Left lung (tissue), 10 donors: ENCODE measurements around the gene CCDC60. TPM values are rescaled to one million over a fixed set of nuclear protein-coding genes. Genes with fewer than 3 reads are reported as not detected.

Experiments
- ATAC-seq: fragments of 200-7000 bp; cut with Tn5 transposase; one replicate; pipeline ENCODE4 v1.9.1; 2020; ENCODE audit warnings: moderate library complexity
- DNase-seq, 4 donors: peaks; one replicate each; pipeline ENCODE4 v3.0.0-alpha.2; 2013 to 2020
- H3K27ac ChIP-seq, 2 donors: fragments of 200-600 bp; sonication (generic) in 1 of 2; one replicate each; pipeline versions ENCODE4 v1.5.0 to v1.8.0; 2020 to 2021
- H3K27me3 ChIP-seq, 2 donors: fragments of 200-600 bp; sonication (generic) in 1 of 2; one replicate each; pipeline versions ENCODE4 v1.5.0 to v1.8.0; 2020 to 2021
- H3K36me3 ChIP-seq, 2 donors: fragments of 200-600 bp; sonication (generic) in 1 of 2; one replicate each; pipeline versions ENCODE4 v1.5.0 to v1.8.0; 2020 to 2021
- H3K4me1 ChIP-seq, 2 donors: fragments of 200-600 bp; one replicate each; pipeline ENCODE4 v1.8.0; 2021
- H3K4me3 ChIP-seq, 2 donors: fragments of 200-600 bp; sonication (generic) in 1 of 2; one replicate each; pipeline versions ENCODE4 v1.5.0 to v1.8.0; 2020 to 2021; ENCODE audit warnings: mild to moderate bottlenecking in 1 of 2
- H3K9me3 ChIP-seq, 2 donors: fragments of 200-600 bp; sonication (generic) in 1 of 2; one replicate each; pipeline versions ENCODE4 v1.5.0 to v1.8.0; 2020 to 2021
- CTCF ChIP-seq, 2 donors: fragments of 200-600 bp; sonication (generic) in 1 of 2; IDR thresholded peaks; one replicate each; pipeline versions ENCODE4 v1.5.0 to v1.8.0; 2021; ENCODE audit warnings: antibody characterized with exemption in 2 of 2
- intact Hi-C, 2 donors: fragments of 100-400 bp; cut with DNase I; formaldehyde crosslinking; loops; one replicate each; pipeline versions ENCODE4 v1.11.2 to v1.14.2; 2022
- polyA plus RNA-seq, 6 donors: library from polyadenylated mRNA; unstranded; fragments of 120-200 nt; gene quantifications; one replicate each; pipeline ENCODE4 v1.2.1, GENCODE V29; 2013; ENCODE audit not compliant: insufficient read length in 6 of 6
- total RNA-seq, 2 donors: library from RNA; stranded (reverse); fragmentation: NEBNext Ultra II Directional; extraction: Animal tissue kit (Norgen Biotek cat#: 25700); gene quantifications; one replicate each; pipeline ENCODE4 v1.2.1, GENCODE V29; 2021
- donor health status: DM: no; HTN: yes; CAD: no.
- donor health status: DM: no; HTN: no; CAD: no.

Gene CCDC60
- total and polyA plus RNA-seq, 8 donors: 0.47 to 2.4 (median 1.8) TPM; not detected in 1

GRCh38 chr12:119308708-119309456, 25.6 kb upstream of the CCDC60 start:
- no peaks in the 10 kb centered on the region for H3K4me1 ChIP-seq
- no peak for TF ChIP-seq CTCF (IDR thresholded peaks at IDR 0.05)
- no peak overlapping the region for H3K4me3 ChIP-seq
- ATAC-seq (no peak), DNase-seq (peak in 1 of 4 donors; percentile 28)
- H3K27me3 ChIP-seq: no peaks in the 10 kb centered on the region
- H3K36me3 ChIP-seq: no peaks in the 10 kb centered on the region
- H3K27ac ChIP-seq: no peak overlapping the region
- no peaks in the 10 kb centered on the region for H3K9me3 ChIP-seq
- intact Hi-C loops: no loop called here

- intact Hi-C loops: no loop called here
- Histone ChIP-seq H3K9me3 (no peaks in the 10 kb centered on the region), H3K27me3 (no peaks in the 10 kb centered on the region), H3K4me3 (no peak overlapping the region), H3K4me1 (no peaks in the 10 kb centered on the region), H3K36me3 (no peaks in the 10 kb centered on the region), H3K27ac (no peak overlapping the region)
- TF ChIP-seq CTCF (IDR thresholded peaks at IDR 0.05): no peak
- ATAC-seq (no peak), DNase-seq (no peak)
These were observed 22.7 kb upstream of the CCDC60 start for GRCh38 chr12:119311878-119312277.

- Histone ChIP-seq H3K9me3 (no peaks in the 10 kb centered on the region), H3K27me3 (no peaks in the 10 kb centered on the region), H3K36me3 (no peaks in the 10 kb centered on the region), H3K4me1 (no peaks in the 10 kb centered on the region), H3K4me3 (no peak overlapping the region), H3K27ac (no peak overlapping the region)
- intact Hi-C loops: no loop called here
- DNase-seq (no peak), ATAC-seq (no peak)
- TF ChIP-seq CTCF (IDR thresholded peaks at IDR 0.05): no peak
These were observed 21.6 kb upstream of the CCDC60 start for GRCh38 chr12:119312904-119313303.

- no peak for ATAC-seq
- no peak for DNase-seq
- H3K4me1 ChIP-seq: no peaks in the 10 kb centered on the region
- H3K27ac ChIP-seq: no peak overlapping the region
- H3K36me3 ChIP-seq: no peaks in the 10 kb centered on the region
- no peaks in the 10 kb centered on the region for H3K27me3 ChIP-seq
- no peak overlapping the region for H3K4me3 ChIP-seq
- H3K9me3 ChIP-seq: no peaks in the 10 kb centered on the region
- TF ChIP-seq CTCF (IDR thresholded peaks at IDR 0.05): no peak
- intact Hi-C loops: no loop called here
These were observed 20.2 kb upstream of the CCDC60 start for GRCh38 chr12:119314290-119314689.

- no peak for ATAC-seq
These were observed 14.9 kb upstream of the CCDC60 start for GRCh38 chr12:119319638-119320037.

More at GRCh38 chr12:119319638-119320037, 14.9 kb upstream of the CCDC60 start:
- Histone ChIP-seq H3K27me3 (no peaks in the 10 kb centered on the region), H3K9me3 (no peaks in the 10 kb centered on the region), H3K4me1 (no peaks in the 10 kb centered on the region), H3K36me3 (no peaks in the 10 kb centered on the region), H3K27ac (no peak overlapping the region), H3K4me3 (no peak overlapping the region)
- TF ChIP-seq CTCF (IDR thresholded peaks at IDR 0.05): no peak
- DNase-seq: no peak
- intact Hi-C loops: no loop called here
